Loucy (cell line): Measurements from ENCODE around the gene TUT7.

ENCODE experiments used
- H2AFZ ChIP-seq: fragments of 200-600 bp; sonication (generic); 2 replicates; pipeline ENCODE4 v1.6.0; 2016; ENCODE audit warnings: antibody characterized with exemption, mild to moderate bottlenecking, low read length, moderate library complexity
- H3F3A ChIP-seq: fragments of 200-600 bp; 2 replicates; pipeline ENCODE4 v1.6.0; 2016; ENCODE audit warnings: antibody characterized with exemption, low read depth, mild to moderate bottlenecking
- H3K27me3 ChIP-seq: fragments of 200-600 bp; sonication (generic); 2 replicates; pipeline ENCODE4 v1.6.1; 2014; ENCODE audit warnings: low read length, mild to moderate bottlenecking; ENCODE audit not compliant: insufficient read depth, poor library complexity, severe bottlenecking
- H3K36me3 ChIP-seq: fragments of 200-600 bp; sonication (generic); 2 replicates; pipeline ENCODE4 v1.6.1; 2016; ENCODE audit warnings: low read length; ENCODE audit not compliant: insufficient read depth
- H3K4me1 ChIP-seq: fragments of 200-600 bp; sonication (generic); 2 replicates; pipeline ENCODE4 v1.5.1; 2014; ENCODE audit warnings: low read length, mild to moderate bottlenecking; ENCODE audit not compliant: insufficient read depth, poor library complexity, severe bottlenecking
- H3K4me2 ChIP-seq: fragments of 200-600 bp; sonication (generic); 2 replicates; pipeline ENCODE4 v1.6.0; 2014; ENCODE audit warnings: antibody characterized with exemption, low read length, low read depth, mild to moderate bottlenecking; ENCODE audit not compliant: poor library complexity, severe bottlenecking
- H3K4me3 ChIP-seq: fragments of 200-600 bp; sonication (generic); 2 replicates; pipeline ENCODE4 v1.5.1; 2014; ENCODE audit warnings: low read length, mild to moderate bottlenecking, mixed read lengths; ENCODE audit not compliant: poor library complexity, severe bottlenecking
- H3K79me2 ChIP-seq: fragments of 200-600 bp; sonication (generic); 2 replicates; pipeline ENCODE4 v1.6.1; 2014; ENCODE audit warnings: low read length; ENCODE audit not compliant: insufficient read depth
- H3K9ac ChIP-seq: fragments of 200-600 bp; sonication (generic); 2 replicates; pipeline ENCODE4 v1.6.0; 2014; ENCODE audit warnings: mild to moderate bottlenecking, low read depth, low read length, moderate library complexity; ENCODE audit not compliant: poor library complexity, severe bottlenecking
- H3K9me2 ChIP-seq: fragments of 200-600 bp; sonication (generic); replicated peaks from 2 replicates; pipeline ENCODE4 v1.6.1; 2016; ENCODE audit warnings: low read depth, low read length, mixed read lengths
- H3K9me3 ChIP-seq: fragments of 200-600 bp; sonication (generic); 2 replicates; pipeline ENCODE4 v1.6.1; 2014; ENCODE audit warnings: mild to moderate bottlenecking, antibody characterized with exemption, low read length, low read depth; ENCODE audit not compliant: insufficient read depth
- H4K20me1 ChIP-seq: fragments of 200-600 bp; sonication (generic); 2 replicates; pipeline ENCODE4 v1.6.0; 2014; ENCODE audit warnings: antibody characterized with exemption, low read length, mild to moderate bottlenecking; ENCODE audit not compliant: insufficient read depth, poor library complexity, severe bottlenecking
- EZH2phosphoT487 ChIP-seq: fragments of 200-600 bp; IDR thresholded peaks from 2 replicates; pipeline ENCODE4 v1.6.1; 2018; ENCODE audit warnings: antibody characterized with exemption, mild to moderate bottlenecking, moderate library complexity, borderline replicate concordance
- TF ChIP-seq, protein P1 (sequence below): fragments of 200-600 bp; sonication (generic); conservative IDR thresholded peaks from 2 replicates; pipeline ENCODE4 v1.5.1; 2014; ENCODE audit warnings: mild to moderate bottlenecking, antibody characterized with exemption, low read length

TUT7 gene

DNA sequence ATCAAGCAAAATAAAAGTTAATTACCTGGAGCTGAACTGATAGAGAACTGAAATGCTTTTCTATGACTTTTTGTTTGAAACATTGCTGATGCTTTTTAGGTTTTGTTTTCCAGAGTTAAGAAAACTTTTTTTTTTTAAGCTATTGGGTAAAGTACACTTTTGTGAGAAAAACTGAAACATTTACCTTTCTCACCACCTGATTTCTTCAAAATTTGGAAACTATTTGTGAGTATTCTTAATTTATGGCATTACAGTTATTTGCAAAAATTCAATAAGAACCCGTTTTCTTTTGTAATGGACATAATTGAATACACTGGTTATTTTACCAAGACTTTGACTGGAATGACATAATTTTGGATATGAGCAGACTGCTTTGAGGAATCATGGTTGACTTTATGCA lies 101.3 kb downstream of the TUT7 start:
- Histone ChIP-seq H3K4me3 (no peak overlapping the region), H3K9me2 (no peaks in the 10 kb centered on the region), H3F3A (no peaks in the 10 kb centered on the region), H3K4me2 (no peak overlapping the region), H2AFZ (no peak overlapping the region), H3K36me3 (no peaks in the 10 kb centered on the region), H3K79me2 (no peaks in the 10 kb centered on the region), H3K9ac (no peak overlapping the region), H3K4me1 (no peaks in the 10 kb centered on the region), H3K9me3 (peaks cover 8% of the 10 kb centered on the region), H3K27me3 (no peaks in the 10 kb centered on the region), H4K20me1 (no peaks in the 10 kb centered on the region)
- TF ChIP-seq EZH2phosphoT487, result no peak

DNA sequence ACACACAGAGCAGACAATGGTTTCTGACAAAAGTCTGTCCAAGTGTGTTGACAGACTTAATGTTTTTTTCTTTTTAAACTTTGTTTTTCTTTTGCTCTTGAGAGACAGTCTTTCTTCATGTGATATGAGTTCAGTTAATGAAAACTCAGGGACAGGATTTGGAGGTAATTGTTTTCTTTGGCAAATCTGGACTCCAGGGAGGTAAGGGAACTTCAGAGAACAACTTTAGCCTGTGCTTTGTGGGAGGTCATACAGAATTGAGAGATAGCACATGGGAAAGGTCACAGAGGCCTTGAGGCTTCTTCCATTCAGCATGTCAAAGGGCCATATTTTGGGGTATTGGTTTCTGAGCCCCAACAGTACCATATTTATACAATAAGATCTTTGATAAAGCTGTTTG lies 104.1 kb downstream of the TUT7 start:
- no peaks in the 10 kb centered on the region for H3K27me3 ChIP-seq
- no peaks in the 10 kb centered on the region for H3K4me1 ChIP-seq
- no peak overlapping the region for H3K9ac ChIP-seq
- H3K4me3 ChIP-seq, result no peak overlapping the region
- H3K36me3 ChIP-seq, result no peaks in the 10 kb centered on the region
- no peaks in the 10 kb centered on the region for H3K9me2 ChIP-seq
- H3K79me2 ChIP-seq, result no peaks in the 10 kb centered on the region
- TF ChIP-seq, protein P1, sequence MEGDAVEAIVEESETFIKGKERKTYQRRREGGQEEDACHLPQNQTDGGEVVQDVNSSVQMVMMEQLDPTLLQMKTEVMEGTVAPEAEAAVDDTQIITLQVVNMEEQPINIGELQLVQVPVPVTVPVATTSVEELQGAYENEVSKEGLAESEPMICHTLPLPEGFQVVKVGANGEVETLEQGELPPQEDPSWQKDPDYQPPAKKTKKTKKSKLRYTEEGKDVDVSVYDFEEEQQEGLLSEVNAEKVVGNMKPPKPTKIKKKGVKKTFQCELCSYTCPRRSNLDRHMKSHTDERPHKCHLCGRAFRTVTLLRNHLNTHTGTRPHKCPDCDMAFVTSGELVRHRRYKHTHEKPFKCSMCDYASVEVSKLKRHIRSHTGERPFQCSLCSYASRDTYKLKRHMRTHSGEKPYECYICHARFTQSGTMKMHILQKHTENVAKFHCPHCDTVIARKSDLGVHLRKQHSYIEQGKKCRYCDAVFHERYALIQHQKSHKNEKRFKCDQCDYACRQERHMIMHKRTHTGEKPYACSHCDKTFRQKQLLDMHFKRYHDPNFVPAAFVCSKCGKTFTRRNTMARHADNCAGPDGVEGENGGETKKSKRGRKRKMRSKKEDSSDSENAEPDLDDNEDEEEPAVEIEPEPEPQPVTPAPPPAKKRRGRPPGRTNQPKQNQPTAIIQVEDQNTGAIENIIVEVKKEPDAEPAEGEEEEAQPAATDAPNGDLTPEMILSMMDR, result no peak
- TF ChIP-seq EZH2phosphoT487, result no peak
- H3K4me2 ChIP-seq, result no peak overlapping the region
- no peak overlapping the region for H2AFZ ChIP-seq
- H4K20me1 ChIP-seq, result no peaks in the 10 kb centered on the region
- H3F3A ChIP-seq, result no peaks in the 10 kb centered on the region
- peaks cover 8% of the 10 kb centered on the region for H3K9me3 ChIP-seq

DNA sequence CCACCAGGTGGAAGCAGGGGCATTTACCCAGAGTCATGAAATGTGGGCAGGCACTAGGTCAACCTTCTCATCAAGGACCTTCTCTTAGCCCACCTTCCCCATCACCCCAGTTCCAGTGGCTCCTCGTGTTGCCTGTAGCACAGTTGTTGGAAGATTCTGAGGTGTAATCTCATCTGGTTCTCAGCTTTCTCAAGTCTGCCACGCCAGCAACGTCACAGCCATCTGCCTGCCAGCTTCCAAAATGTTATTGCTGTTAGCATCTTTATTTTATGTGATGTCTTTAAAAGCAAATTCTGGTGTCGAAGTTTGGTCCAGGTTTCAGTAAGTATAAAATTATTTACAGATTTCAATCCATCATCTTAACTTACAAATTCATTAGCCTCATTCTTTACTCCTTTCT lies 105.5 kb downstream of the TUT7 start:
- no peaks in the 10 kb centered on the region for H4K20me1 ChIP-seq
- H3F3A ChIP-seq, result no peaks in the 10 kb centered on the region
- H3K79me2 ChIP-seq, result no peaks in the 10 kb centered on the region
- no peaks in the 10 kb centered on the region for H3K27me3 ChIP-seq
- H2AFZ ChIP-seq, result no peak overlapping the region
- no peak overlapping the region for H3K4me2 ChIP-seq
- H3K4me3 ChIP-seq, result no peak overlapping the region
- TF ChIP-seq, protein P1, result no peak
- TF ChIP-seq EZH2phosphoT487, result no peak
- no peaks in the 10 kb centered on the region for H3K36me3 ChIP-seq
- no peaks in the 10 kb centered on the region for H3K9me2 ChIP-seq
- H3K9ac ChIP-seq, result no peak overlapping the region
- H3K9me3 ChIP-seq, result peaks cover 8% of the 10 kb centered on the region
- no peaks in the 10 kb centered on the region for H3K4me1 ChIP-seq

DNA sequence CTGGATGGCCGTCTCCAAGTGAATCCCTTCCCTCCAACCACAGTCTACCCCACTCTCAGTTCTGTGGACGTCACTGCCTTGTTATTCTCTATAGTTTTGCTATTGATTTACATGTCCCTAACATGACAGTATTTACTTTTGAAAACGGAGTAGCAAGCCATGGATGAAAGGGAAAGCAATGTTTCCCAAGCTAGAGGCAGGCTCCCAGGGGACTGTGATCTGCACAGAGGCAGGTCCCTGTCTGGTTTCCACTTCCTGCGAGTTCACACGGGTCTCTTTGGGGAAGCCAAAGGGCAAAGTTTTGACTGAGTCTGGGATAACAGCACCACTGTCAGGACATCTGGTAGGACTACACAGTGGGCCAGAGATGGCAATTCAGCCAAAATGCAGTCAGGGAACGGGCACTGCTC lies 107.5 kb downstream of the TUT7 start:
- no peaks in the 10 kb centered on the region for H3K4me1 ChIP-seq
- H3K9ac ChIP-seq, result no peak overlapping the region
- H2AFZ ChIP-seq, result no peak overlapping the region
- no peaks in the 10 kb centered on the region for H4K20me1 ChIP-seq
- H3K4me3 ChIP-seq, result no peak overlapping the region
- no peaks in the 10 kb centered on the region for H3K9me3 ChIP-seq
- TF ChIP-seq, protein P1, result no peak
- no peak for TF ChIP-seq EZH2phosphoT487
- H3F3A ChIP-seq, result no peaks in the 10 kb centered on the region
- no peaks in the 10 kb centered on the region for H3K27me3 ChIP-seq
- no peaks in the 10 kb centered on the region for H3K9me2 ChIP-seq
- no peaks in the 10 kb centered on the region for H3K79me2 ChIP-seq
- H3K36me3 ChIP-seq, result no peaks in the 10 kb centered on the region
- H3K4me2 ChIP-seq, result peak overlapping the region; percentile 28
